Right lobe of liver (tissue), 6 donors: ENCODE data around the gene SPTBN1. TPM values are rescaled to one million over a fixed set of nuclear protein-coding genes. Genes with fewer than 3 reads are reported as not detected.
A peak's percentile ranks its signal among the peaks of the same experiment; 100 is the strongest.

Experiments used
- ATAC-seq, 4 donors: fragments of 200-7000 bp; cut with Tn5 transposase; one replicate each; pipeline ENCODE4 v1.9.1; 2020; ENCODE audit warnings: mild to moderate bottlenecking in 4 of 4, moderate library complexity in 4 of 4
- DNase-seq, 3 donors: peaks; one replicate each; pipeline ENCODE4 v3.0.0-alpha.2; 2020
- H3K27ac ChIP-seq, 3 donors: fragments of 200-600 bp; one replicate each; pipeline ENCODE4 v1.8.0; 2022
- H3K27me3 ChIP-seq, 2 donors: fragments of 200-600 bp; one replicate each; pipeline ENCODE4 v1.8.0; 2022
- H3K36me3 ChIP-seq, 4 donors: fragments of 200-600 bp; sonication (generic) in 1 of 4; one replicate each; pipeline versions ENCODE4 v1.5.1 to v1.8.0; 2017 to 2022; ENCODE audit warnings: control low read depth in 1 of 4
- H3K4me1 ChIP-seq, 4 donors: fragments of 200-600 bp; sonication (generic) in 1 of 4; one replicate each; pipeline versions ENCODE4 v1.5.1 to v1.8.0; 2017 to 2022; ENCODE audit warnings: control low read depth in 1 of 4
- H3K4me3 ChIP-seq, 3 donors: fragments of 200-600 bp; one replicate each; pipeline ENCODE4 v1.8.0; 2022
- H3K9me3 ChIP-seq, 4 donors: fragments of 200-600 bp; sonication (generic) in 1 of 4; one replicate each; pipeline versions ENCODE4 v1.5.1 to v1.8.0; 2017 to 2022; ENCODE audit warnings: control low read depth in 1 of 4
- CTCF ChIP-seq, 4 donors: fragments of 200-600 bp in 3 of 4; fragments of 450-650 bp in 1 of 4; IDR thresholded peaks; one replicate each; pipeline versions ENCODE4 v1.5.1 to v1.8.0; 2016 to 2022; ENCODE audit warnings: antibody characterized with exemption in 4 of 4, mild to moderate bottlenecking in 2 of 4
- POLR2A ChIP-seq: fragments of 450-650 bp; IDR thresholded peaks from one replicate; pipeline ENCODE4 v1.6.1; 2017; ENCODE audit warnings: antibody characterized with exemption, mild to moderate bottlenecking
- WGBS: methylation state at CpG from one replicate; pipeline ENCODE4 v1.1.6; 2018; ENCODE audit warnings: low coverage, low lambda C conversion rate; ENCODE audit not compliant: insufficient coverage; ENCODE audit errors: missing lambda C conversion rate; 5-methylcytosine and 5-hydroxymethylcytosine counted together
- intact Hi-C, 2 donors: fragments of 100-400 bp; cut with DNase I; formaldehyde crosslinking; loops; one replicate each; pipeline versions ENCODE4 v1.11.2 to v1.14.1; 2022
- total RNA-seq, 6 experiments: library from RNA; depleted of rRNA in 2 of 6; stranded (reverse); fragments of >200 nt in 2 of 6; fragmentation: NEBNext Ultra II Directional in 3 of 6; extraction: Animal tissue kit (Norgen Biotek cat#: 25700) in 3 of 6; gene quantifications; one replicate each; pipeline versions ENCODE4 v1.1.0 to v1.2.4, GENCODE V29; 2016 to 2023
- donor health status: DM: no; HTN: yes; CAD: no.
- donor health status: DM: no; HTN: no; CAD: no.
- donor health status: DM: no; HTN: no; CAD: no.
- donor health status: DM: no; HTN: yes; CAD: no.
- donor health status: DM: no; HTN: yes; CAD: no.

SPTBN1 gene
- total RNA-seq, 6 experiments from 2014 or later: 107 to 315 (median 227) TPM

DNA sequence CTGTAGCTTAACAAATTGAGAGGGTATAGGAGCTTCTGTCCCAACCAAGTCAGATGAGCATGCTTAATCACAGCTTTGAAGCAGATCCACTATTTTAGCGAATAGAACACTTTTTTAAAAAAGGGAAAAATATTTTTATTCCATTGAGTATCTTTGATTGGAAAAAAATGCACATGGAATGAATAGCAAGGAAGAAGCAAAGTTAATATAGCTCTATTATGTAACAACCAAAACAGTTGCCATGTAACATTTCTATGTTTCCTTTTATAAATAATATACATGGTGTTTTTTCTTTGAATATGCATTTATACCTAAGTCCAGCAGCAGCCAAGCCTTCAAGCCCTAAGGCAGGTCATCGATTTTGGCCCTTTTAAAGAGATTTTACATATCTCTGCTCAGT is 21.4 kb upstream of the SPTBN1 start:
- DNase-seq (no peak), ATAC-seq (no peak)
- no peaks in the 10 kb centered on the region for H3K27me3 ChIP-seq
- 62% methylated on average over 2 of the region's 2 CpGs for WGBS
- no peak overlapping the region for H3K27ac ChIP-seq
- intact Hi-C loops: no loop called here
- peaks cover 0 to 14% (median 4%) of the 10 kb centered on the region in 4 donors for H3K4me1 ChIP-seq
- no peak overlapping the region for H3K4me3 ChIP-seq
- no peaks in the 10 kb centered on the region for H3K36me3 ChIP-seq
- TF ChIP-seq POLR2A (no peak), CTCF (IDR thresholded peaks at IDR 0.05) (no peak)
- no peaks in the 10 kb centered on the region for H3K9me3 ChIP-seq

DNA sequence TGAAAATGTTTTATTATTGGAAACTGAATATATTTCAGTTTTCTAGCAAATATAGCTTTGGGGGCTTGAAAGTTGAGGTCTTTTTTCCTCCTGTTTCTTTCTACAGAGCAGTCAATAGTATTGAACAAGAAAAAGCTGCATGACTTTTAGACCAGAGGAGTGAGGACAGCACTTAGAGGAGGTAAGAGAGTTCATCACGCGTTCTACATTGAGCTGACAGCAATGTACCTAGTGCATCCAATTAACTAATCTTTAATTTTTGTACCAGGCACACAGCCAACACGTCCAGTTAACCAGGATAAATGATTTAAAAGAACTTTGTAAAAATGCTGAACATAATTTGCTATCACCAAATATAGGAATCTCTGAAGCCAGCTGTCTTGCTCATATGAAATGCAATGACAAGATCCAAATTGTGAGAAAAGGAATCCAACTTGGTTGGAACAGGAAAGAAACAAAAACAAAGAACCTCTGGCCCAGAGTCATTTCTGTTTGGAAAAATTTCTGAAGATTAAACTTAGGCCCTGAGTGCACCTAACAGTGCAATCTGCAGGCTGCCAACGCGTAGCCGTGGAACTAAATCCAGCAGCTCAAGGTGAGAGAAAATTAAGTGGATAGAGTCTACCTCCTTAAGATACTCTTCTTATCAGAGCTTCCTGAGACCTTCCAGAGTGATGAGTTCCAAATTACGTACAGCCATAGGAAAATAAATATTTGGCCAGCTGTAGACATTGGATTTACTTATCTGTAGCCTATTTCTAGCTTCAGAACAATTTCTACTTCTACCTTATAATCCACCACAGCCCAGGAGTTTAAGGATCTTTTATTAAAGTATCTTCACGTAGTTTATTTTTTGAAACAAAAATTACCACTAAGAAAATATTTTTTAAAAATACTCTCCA is 20.6 kb upstream of the SPTBN1 start:
- intact Hi-C loops: no loop called here
- no peak overlapping the region for H3K4me3 ChIP-seq

GRCh38 chr2:54437588-54437987 is 18.5 kb upstream of the SPTBN1 start:
- intact Hi-C loops: no loop called here
- DNase-seq (no peak), ATAC-seq (no peak)
- Histone ChIP-seq H3K36me3 (no peaks in the 10 kb centered on the region), H3K9me3 (no peaks in the 10 kb centered on the region), H3K4me1 (peaks cover 0 to 14% (median 3%) of the 10 kb centered on the region in 4 donors), H3K27me3 (no peaks in the 10 kb centered on the region), H3K4me3 (no peak overlapping the region), H3K27ac (no peak overlapping the region)
- TF ChIP-seq POLR2A (no peak), CTCF (IDR thresholded peaks at IDR 0.05) (no peak)

More for the DNA sequence above, 20.6 kb upstream of the SPTBN1 start:
- no peaks in the 10 kb centered on the region for H3K36me3 ChIP-seq
- H3K27ac ChIP-seq: no peak overlapping the region
- 44% methylated on average over 8 of the region's 8 CpGs for WGBS
- H3K9me3 ChIP-seq: no peaks in the 10 kb centered on the region
- ATAC-seq (peak in 2 of 4 donors; percentile 22 to 40), DNase-seq (no peak)
- TF ChIP-seq CTCF (IDR thresholded peaks at IDR 0.05): no peak
- H3K27me3 ChIP-seq: no peaks in the 10 kb centered on the region
- peaks cover 0 to 14% (median 3%) of the 10 kb centered on the region in 4 donors for H3K4me1 ChIP-seq

DNA sequence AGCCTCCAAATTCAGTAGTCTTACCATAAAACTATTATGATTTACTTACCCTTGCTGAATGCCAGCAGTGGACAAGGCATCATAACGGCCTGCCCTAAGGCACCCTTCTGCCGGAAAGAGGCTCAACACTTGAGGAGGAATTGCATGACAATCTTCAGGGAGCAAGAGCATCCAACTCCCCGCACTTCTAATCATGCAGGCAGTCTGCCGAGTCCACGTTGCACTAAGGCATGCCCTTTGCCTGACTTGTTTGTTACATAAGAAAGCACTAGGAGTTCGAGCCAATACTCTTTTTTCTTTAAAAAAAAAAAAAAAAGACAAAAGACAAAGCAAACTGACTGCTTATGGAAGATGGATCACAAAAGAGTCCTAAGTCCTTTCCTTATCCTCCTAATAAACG is 17.9 kb upstream of the SPTBN1 start:
- intact Hi-C loops: no loop called here
- peak; percentile 62 to 89 (median 82) for ATAC-seq

More for the DNA sequence above, 17.9 kb upstream of the SPTBN1 start:
- no peak overlapping the region for H3K4me3 ChIP-seq
- peaks cover 0 to 14% (median 3%) of the 10 kb centered on the region in 4 donors for H3K4me1 ChIP-seq
- peak in 2 of 3 donors; percentile 68 to 69 for DNase-seq
- no peaks in the 10 kb centered on the region for H3K27me3 ChIP-seq
- TF ChIP-seq CTCF (IDR thresholded peaks at IDR 0.05) (no peak), POLR2A (no peak)
- WGBS: 33% methylated on average over 7 of the region's 7 CpGs
- no peaks in the 10 kb centered on the region for H3K9me3 ChIP-seq
- H3K27ac ChIP-seq: no peak overlapping the region
- no peaks in the 10 kb centered on the region for H3K36me3 ChIP-seq
